HEK293T (cell line): Measurements from ENCODE around the gene LCN12.

Source experiments
- CTCF ChIA-PET: fragments of 350-600 bp; formaldehyde crosslinking; extraction: SDS; loops from one replicate; lab custom pipeline; 2021; ENCODE audit warnings: antibody characterized with exemption, inconsistent platforms; lab: Yijun Ruan, JAX
- POLR2A ChIA-PET: fragments of 350-600 bp; formaldehyde crosslinking; extraction: SDS; loops from one replicate; lab custom pipeline; 2020; ENCODE audit warnings: antibody characterized with exemption, inconsistent platforms; lab: Yijun Ruan, JAX
- DNase-seq: peaks from one replicate; pipeline ENCODE4 v3.0.0; 2012; ENCODE audit warnings: mixed read lengths; ENCODE audit errors: extremely low spot score
- ARNT ChIP-seq: fragments of 450-650 bp; IDR thresholded peaks from 2 replicates; pipeline ENCODE4 v1.6.1; 2017; ENCODE audit warnings: mild to moderate bottlenecking
- BHLHE40 ChIP-seq: fragments of 450-650 bp; IDR thresholded peaks from 2 replicates; pipeline ENCODE4 v1.6.1; 2016; ENCODE audit warnings: mild to moderate bottlenecking, moderate library complexity, borderline replicate concordance
- CTBP1 ChIP-seq: fragments of 450-650 bp; IDR thresholded peaks from 2 replicates; pipeline ENCODE4 v1.6.1; 2016; ENCODE audit warnings: borderline replicate concordance
- ELF4 ChIP-seq: fragments of 450-650 bp; IDR thresholded peaks from 2 replicates; pipeline ENCODE4 v1.6.1; 2017; ENCODE audit warnings: antibody characterized with exemption
- FOXA1 ChIP-seq: fragments of 450-650 bp; IDR thresholded peaks from 2 replicates; pipeline ENCODE4 v1.6.1; 2016; ENCODE audit warnings: mild to moderate bottlenecking
- FOXK2 ChIP-seq: fragments of 450-650 bp; IDR thresholded peaks from 2 replicates; pipeline ENCODE4 v1.6.1; 2016; ENCODE audit warnings: mild to moderate bottlenecking
- FOXM1 ChIP-seq: fragments of 450-650 bp; IDR thresholded peaks from 2 replicates; pipeline ENCODE4 v1.6.1; 2017; ENCODE audit warnings: mild to moderate bottlenecking, borderline replicate concordance
- HDGF ChIP-seq: fragments of 450-650 bp; IDR thresholded peaks from 2 replicates; pipeline ENCODE4 v1.6.1; 2017; ENCODE audit warnings: antibody characterized with exemption, borderline replicate concordance
- L3MBTL2 ChIP-seq: fragments of 450-650 bp; conservative IDR thresholded peaks from 2 replicates; pipeline ENCODE4 v1.6.1; 2016; ENCODE audit warnings: mild to moderate bottlenecking
- LEF1 ChIP-seq: fragments of 450-650 bp; IDR thresholded peaks from 2 replicates; pipeline ENCODE4 v1.6.1; 2017; ENCODE audit warnings: mild to moderate bottlenecking, borderline replicate concordance
- NFRKB ChIP-seq: fragments of 450-650 bp; IDR thresholded peaks from 2 replicates; pipeline ENCODE4 v1.6.1; 2016; ENCODE audit warnings: mild to moderate bottlenecking, moderate library complexity
- SP1 ChIP-seq: fragments of 450-650 bp; IDR thresholded peaks from 2 replicates; pipeline ENCODE4 v1.6.1; 2017
- SUZ12 ChIP-seq: fragments of 450-650 bp; IDR thresholded peaks from 2 replicates; pipeline ENCODE4 v1.6.1; 2016; ENCODE audit warnings: mild to moderate bottlenecking
- TARDBP ChIP-seq: fragments of 450-650 bp; IDR thresholded peaks from 2 replicates; pipeline ENCODE4 v1.6.1; 2016
- ZNF384 ChIP-seq: fragments of 450-650 bp; IDR thresholded peaks from 2 replicates; pipeline ENCODE4 v1.6.1; 2016
- TF ChIP-seq, protein P1 (sequence below): fragments of 450-650 bp; IDR thresholded peaks from 2 replicates; pipeline ENCODE4 v1.6.1; 2016

Gene LCN12

DNA sequence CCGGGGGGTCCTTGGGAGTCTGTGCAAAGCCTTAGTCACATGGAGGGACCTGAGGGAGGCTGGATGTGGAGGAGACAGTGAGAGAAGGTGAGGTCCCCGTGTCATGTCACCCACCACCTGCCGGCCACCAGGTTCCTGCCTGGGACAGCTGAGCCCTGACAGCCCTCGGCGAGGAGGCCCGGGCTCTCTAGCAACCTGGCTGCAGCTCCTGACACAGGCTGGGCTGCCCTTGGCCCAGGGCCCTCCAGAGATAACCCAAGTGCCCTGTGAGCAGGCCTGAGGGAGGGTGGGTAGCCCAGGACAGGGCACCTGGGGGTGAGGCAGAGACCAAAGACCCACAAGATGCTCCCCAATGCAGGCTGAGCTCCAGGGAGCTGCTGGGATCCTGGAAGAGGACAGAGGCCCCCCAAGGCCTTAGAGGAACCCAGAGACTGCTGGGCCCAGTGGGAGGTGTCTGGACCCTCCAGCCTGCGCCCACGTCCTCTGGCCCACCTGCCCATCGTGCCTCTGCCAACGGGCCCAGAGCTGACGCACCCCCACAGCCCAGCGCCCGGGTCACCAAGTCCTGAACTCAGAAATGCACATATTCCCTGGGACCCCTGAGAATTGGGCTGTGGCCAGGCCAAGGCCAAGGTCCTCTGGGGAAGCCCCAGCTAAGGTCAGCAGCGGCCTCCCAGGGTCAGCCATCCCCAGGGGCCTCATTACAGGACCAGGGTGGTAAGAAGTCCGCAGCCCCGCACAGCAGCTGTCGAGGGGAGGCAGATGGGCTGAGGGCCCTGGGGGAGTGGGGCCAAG lies 16.5 kb downstream of the LCN12 start:
- CTCF ChIA-PET, result no interaction called here
- POLR2A ChIA-PET, result interaction anchor here (0.8 kb wide), 1 partner anchor 24 kb away, joined by 3 read pairs; the partner anchor contains the start of gene PAXX
- TF ChIP-seq ZNF384 (no peak), L3MBTL2 (no peak), FOXA1 (no peak), HDGF (no peak), TARDBP (no peak), LEF1 (no peak), ELF4 (no peak)
- DNase-seq, result no peak

- POLR2A ChIA-PET, result interaction anchor here (0.8 to 1.6 kb wide), 2 partner anchors 18 to 23 kb away, joined by 3 read pairs; partner anchors contain the start of gene PAXX
- CTCF ChIA-PET, result no interaction called here
- TF ChIP-seq CTBP1, result no peak
- TF ChIP-seq ARNT, result no peak
- no peak for TF ChIP-seq FOXM1
- TF ChIP-seq NFRKB, result no peak
- TF ChIP-seq, protein P1, sequence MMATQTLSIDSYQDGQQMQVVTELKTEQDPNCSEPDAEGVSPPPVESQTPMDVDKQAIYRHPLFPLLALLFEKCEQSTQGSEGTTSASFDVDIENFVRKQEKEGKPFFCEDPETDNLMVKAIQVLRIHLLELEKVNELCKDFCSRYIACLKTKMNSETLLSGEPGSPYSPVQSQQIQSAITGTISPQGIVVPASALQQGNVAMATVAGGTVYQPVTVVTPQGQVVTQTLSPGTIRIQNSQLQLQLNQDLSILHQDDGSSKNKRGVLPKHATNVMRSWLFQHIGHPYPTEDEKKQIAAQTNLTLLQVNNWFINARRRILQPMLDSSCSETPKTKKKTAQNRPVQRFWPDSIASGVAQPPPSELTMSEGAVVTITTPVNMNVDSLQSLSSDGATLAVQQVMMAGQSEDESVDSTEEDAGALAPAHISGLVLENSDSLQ, result no peak
- TF ChIP-seq ZNF384, result no peak
- TF ChIP-seq L3MBTL2, result no peak
These were observed 17.1 kb downstream of the LCN12 start for GRCh38 chr9:136969150-136969549.

DNA sequence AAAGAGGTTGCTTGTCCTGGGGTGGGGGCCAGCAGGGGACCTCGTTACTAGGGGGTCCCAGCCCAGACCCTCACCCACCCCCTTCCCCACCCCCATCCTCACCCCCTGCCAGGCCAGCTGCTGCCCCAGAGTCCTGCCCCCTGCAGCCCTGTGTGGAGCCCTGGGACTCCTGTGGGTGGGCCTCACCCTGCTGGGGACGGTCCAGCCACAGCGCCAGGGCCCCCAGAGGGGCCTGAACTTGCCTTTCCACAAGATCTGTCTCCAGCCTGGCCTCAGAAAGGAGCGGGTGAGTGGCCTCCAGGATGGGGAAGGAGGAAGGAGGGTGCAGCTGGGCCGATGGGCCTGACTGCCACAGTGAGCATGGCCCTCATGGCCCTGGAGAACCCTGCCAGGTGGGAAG lies 17.7 kb downstream of the LCN12 start:
- DNase-seq, result no peak
- TF ChIP-seq FOXM1 (no peak), SUZ12 (no peak), FOXA1 (no peak), ZNF384 (no peak), BHLHE40 (no peak), LEF1 (no peak), ARNT (no peak), L3MBTL2 (no peak), SP1 (no peak), TARDBP (no peak), ELF4 (no peak), FOXK2 (no peak)
- TF ChIP-seq, protein P1, result no peak
- POLR2A ChIA-PET, result interaction anchor here (1.6 kb wide), 1 partner anchor 19 kb away, joined by 3 read pairs; no protein-coding TSS in a partner anchor
- CTCF ChIA-PET, result interaction anchor here (2.1 kb wide), 1 partner anchor 59 kb away, joined by 6 read pairs; no protein-coding TSS in a partner anchor

More at GRCh38 chr9:136969150-136969549, 17.1 kb downstream of the LCN12 start:
- DNase-seq, result no peak

DNA sequence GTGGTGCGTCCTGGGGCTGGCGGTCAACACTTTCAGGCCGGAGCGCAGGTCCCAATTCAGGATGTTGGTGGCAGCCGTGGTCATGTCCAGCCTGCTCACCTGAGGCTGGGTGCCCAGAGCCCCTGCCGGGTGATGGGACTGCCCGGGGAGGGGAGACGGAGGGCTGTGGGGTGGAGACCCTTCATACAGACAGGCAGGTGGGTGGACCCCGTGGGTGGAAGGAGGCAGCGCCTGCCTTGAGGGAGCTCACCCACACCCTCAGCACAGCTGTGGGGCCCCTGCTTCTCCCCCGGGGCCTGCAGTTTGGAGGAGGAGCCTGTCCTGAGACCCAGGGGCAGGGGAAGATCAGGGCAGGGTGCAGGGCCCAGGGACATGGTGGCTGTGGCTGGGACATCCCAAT lies 18.3 kb downstream of the LCN12 start:
- TF ChIP-seq NFRKB (no peak), HDGF (no peak), SP1 (no peak), ZNF384 (no peak), ARNT (no peak), BHLHE40 (no peak), CTBP1 (no peak), FOXA1 (no peak), SUZ12 (no peak), L3MBTL2 (no peak)
- no peak for DNase-seq
- POLR2A ChIA-PET, result interaction anchor here (1.6 kb wide), 1 partner anchor 19 kb away, joined by 3 read pairs; no protein-coding TSS in a partner anchor
- CTCF ChIA-PET, result interaction anchor here (2.1 kb wide), 1 partner anchor 59 kb away, joined by 6 read pairs; no protein-coding TSS in a partner anchor

DNA sequence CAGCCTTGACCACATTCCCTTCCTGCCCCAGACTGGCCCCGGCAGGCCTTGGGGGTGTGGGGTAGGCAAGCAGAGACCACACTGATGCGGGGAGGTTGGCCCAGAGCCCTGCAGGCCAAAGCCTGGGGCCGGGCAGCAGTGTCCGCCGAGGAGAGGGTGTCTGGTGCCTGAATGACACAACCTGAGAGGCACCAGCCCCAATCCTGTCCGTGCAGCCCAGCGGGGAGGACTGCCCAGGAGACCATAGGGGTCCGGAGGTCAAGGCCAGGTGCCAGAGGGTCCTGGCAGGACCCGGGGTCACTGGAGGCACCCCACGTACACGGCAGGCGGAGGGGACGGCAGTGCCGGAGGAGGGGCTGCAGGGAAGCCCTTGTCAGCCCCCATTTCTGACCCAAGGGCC lies 19.7 kb downstream of the LCN12 start:
- no peak for DNase-seq
- ChIA-PET POLR2A (no interaction called here), CTCF (no interaction called here)
- TF ChIP-seq TARDBP (no peak), SP1 (no peak), FOXM1 (no peak), ARNT (no peak), FOXK2 (no peak), HDGF (no peak), NFRKB (no peak), ELF4 (no peak), SUZ12 (no peak), BHLHE40 (no peak), L3MBTL2 (no peak), CTBP1 (no peak), LEF1 (no peak), ZNF384 (no peak), FOXA1 (no peak)
- TF ChIP-seq, protein P1, result no peak

DNA sequence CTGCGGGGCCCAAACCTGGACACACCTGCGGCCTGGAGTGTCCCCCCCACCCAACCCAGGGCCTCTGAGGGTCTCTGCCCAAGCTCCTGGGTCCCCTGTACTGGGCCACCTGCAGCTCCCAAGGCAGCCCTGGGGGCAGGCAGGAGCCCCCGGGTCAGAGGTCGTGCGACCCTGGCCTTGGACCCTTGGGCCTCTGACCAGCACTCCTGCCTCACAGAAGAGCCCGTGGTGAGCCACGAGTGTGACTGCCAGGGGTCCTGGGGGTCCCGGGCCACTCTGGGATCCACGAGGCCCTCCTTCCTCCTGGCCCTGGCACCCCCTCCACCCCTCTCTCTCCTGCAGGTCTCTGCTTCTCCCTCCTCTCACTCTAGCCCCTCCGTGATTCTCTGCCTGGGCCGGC lies 20.3 kb downstream of the LCN12 start:
- TF ChIP-seq ZNF384 (no peak), BHLHE40 (no peak), ARNT (no peak), L3MBTL2 (no peak), ELF4 (no peak), FOXM1 (no peak), HDGF (no peak), CTBP1 (no peak), LEF1 (no peak)
- TF ChIP-seq, protein P1, result no peak
- ChIA-PET CTCF (no interaction called here), POLR2A (no interaction called here)

More for the DNA sequence above, 20.3 kb downstream of the LCN12 start:
- no peak for DNase-seq
